CD4-positive, alpha-beta T cell treated with Interleukin-17A for 4 hours (primary cell): ENCODE measurements around the gene SLC28A2.
"Not testable (repeated sequence)": the region's sequence is repeated elsewhere in the genome, so short reads cannot be mapped to it uniquely, and the experiment has no call there.

ENCODE experiments used
- DNase-seq: peaks from one replicate; pipeline ENCODE4 v3.0.0-alpha.2; 2020; ENCODE audit warnings: mixed read lengths

The SLC28A2 gene

GRCh38 chr15:45251888-45252287 is at the start of gene SLC28A2:
Gene SLC28A2, plus strand, starts transcription at chr15:45252234. Its CDS starts 982 bp downstream, at chr15:45253216.
- DNase-seq = no peak

GRCh38 chr15:45203182-45203581 is 48.9 kb upstream of the SLC28A2 start:
- no peak for DNase-seq

- peak; percentile 69 for DNase-seq
These were observed 46.8 kb upstream of the SLC28A2 start for GRCh38 chr15:45205192-45205591.

DNA sequence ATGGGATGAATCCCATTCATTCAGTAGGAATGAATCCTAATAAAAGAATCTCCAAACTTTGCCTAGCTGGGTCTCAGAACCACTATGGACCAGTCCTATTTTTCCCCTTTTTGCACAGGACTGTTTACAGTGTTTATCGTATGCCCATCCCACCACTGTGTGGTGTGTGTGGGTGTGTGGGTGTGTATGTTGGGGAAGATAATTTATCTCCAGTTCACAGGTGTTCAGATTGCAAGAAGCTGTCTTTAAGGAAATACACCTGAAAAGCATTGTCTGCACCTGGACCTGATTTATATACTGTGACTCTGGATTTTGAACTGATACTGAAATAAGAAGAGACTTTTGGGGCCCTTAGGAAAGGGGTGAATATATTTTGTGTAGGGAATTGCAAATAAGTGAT is 39.5 kb upstream of the SLC28A2 start:
- DNase-seq = no peak

DNA sequence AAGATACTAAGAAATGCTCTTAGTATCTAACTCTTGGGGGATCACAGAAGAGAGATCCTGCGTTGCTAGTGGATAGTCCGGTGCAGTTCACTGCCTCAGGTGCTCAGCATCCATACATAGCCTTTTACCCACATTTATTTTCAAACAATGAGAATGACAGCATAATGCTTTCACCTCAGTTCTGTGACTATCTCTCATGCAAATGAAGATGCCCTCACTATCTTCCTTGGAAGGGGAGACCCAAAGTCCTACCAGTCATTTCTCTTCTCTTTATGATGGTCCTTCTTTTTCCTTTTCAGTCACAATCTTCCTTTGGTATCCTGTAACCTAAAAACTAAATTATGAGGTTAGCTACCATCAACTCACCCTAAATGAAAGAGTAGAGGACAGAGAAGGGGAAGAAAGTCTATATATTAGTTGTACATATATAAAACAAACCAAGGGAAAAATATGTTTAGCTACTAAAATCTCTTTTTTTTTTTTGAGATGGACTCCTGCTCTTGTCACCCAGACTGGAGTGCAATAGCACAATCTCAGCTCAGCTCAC is 30.9 kb upstream of the SLC28A2 start:
- DNase-seq = no peak

DNA sequence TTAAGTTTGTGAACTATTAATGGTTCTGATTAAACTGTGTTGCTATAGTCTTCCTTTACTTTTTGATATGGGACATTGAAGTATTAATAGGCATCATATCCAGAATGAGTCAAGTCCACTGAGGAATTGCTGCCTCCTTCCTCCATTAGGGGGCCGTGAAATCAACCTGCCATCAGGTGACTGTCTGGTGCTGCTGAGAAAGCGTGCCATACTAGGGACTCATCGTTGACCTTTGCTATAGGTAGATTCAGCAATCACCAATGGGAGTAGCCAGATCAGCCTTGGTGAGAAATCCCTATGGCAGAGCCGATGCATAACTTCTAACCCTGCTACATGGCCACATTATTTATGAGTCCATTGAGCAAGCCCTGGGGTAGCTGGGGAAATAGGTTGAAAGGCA is 30.1 kb upstream of the SLC28A2 start:
- no peak for DNase-seq

- DNase-seq = no peak
These were observed 27.3 kb upstream of the SLC28A2 start for GRCh38 chr15:45224621-45225217.

DNA sequence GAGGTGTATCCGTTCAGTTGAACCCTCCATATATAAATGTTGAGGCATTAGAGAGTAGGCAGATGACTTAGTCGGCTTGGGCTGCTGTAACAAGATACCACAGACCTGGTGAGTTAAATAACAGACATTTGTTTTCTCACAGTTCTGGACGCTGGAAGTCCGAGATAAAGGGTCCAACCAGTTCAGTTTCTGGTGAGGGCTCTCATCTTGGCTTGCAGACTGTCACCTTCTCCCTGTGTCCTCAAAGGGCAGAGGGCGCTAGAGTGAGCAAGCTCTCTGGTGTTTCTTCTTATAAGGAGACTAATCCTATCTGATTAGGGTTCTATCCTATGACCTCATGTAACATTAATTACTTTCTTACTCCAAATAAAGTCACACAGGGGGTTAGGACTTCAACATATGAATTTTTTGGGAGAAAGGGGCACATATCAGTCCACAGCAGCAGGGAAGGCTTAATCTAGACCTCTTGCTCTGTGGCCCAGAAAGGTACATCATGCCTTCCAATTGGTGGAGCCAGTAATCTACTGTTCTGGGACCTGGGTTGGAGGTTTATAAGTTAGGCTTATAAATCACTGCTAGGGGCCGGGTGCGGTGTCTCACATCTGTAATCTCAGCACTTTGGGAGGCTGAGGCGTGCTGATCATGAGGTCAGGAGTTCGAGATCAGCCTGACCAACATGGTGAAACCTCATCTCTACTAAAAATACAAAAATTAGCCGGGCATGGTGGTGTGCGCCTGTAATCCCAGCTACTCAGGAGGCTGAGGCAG is 26.3 kb upstream of the SLC28A2 start:
- DNase-seq = peak; percentile 3

GRCh38 chr15:45228931-45229330 is 23.1 kb upstream of the SLC28A2 start:
- DNase-seq = no peak

DNA sequence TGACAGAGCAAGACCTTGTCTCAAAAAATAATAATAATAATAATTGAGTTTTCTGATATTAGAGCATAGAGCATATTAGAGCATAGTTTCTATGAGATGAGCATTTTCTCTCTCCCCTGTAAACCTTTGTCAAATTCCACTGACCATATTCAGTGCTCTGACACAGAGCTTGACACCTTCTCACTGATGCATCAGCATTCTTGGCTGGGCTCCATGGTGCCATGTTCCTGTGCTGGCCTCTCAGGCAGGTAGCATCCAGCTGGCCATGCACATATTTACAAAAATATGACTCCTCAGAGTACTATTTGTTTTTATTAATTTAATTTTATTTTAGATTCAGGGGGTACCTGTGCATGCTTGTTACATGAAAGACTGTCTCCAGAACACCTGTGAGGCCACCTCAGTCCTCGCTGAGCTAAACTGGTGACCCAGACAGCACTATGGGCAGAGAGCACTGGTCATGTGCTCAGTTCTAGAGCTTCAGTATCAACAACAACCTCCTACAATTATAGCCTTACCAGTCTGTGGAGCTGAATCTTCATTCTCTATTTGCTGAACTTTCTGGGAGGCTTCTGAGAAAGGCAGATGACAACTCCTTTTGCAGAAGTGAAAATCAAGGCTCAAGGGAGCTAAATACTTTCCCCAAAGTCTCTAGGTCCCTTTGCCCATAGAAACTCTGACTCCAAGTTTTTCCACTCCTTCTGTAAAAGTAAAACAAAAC is 21.6 kb upstream of the SLC28A2 start:
- DNase-seq = no peak

GRCh38 chr15:45231132-45231531 is 20.9 kb upstream of the SLC28A2 start:
- no peak for DNase-seq

DNA sequence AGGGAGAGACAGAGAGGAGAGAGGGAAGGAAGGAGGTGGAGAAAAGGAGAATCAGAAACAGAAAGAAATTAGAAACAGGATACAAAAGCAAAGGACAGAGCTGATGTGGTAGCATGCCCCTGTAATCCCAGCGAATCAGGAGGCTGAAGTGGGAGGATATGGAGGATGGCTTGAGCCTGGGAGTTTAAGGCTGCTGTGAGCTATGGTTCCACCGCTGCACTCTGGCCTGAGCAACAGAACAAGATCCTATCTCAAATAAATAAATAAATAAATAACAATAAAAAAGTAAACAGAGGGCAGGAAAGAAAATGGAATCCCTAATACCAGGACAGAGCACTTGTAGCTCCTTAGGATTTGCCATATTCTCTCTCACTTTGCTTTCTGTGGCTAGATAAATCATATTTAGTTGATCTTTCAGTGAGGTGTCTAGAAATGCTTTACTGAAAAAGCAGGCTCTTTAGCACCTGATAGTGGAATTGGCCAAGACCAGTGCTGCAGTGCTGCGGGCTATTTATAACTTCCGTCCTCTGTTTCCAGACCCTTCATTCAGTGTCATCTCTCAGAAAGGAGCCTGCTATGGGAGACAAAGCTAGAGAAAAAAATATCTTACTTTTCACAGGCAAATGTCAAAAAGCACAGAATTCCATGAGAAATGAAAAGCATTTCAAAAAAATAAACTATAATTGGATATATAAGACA is 20.0 kb upstream of the SLC28A2 start:
- no peak for DNase-seq

GRCh38 chr15:45234562-45235235 is 17.3 kb upstream of the SLC28A2 start:
- DNase-seq = no peak

DNA sequence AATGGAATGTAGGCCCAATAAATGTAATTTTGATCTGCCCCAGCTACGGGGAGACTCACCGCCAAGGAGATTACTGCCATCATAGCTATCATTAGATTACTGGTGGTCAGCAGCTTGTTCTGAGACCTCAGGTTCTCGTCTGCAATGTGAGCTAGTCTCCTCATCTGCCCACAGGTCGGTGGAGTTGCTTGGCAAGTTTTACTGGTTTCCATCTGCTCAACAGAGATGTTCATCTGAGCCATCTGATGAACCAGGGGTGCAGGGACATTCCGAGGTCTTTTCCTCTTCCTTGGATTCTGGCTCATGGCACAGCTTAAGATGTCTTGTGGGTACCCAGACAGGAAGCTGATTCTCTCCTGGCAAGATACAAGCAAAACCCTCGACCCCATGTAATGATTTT is 15.2 kb upstream of the SLC28A2 start:
- DNase-seq = not testable (repeated sequence)

GRCh38 chr15:45242289-45242688 is 9.7 kb upstream of the SLC28A2 start:
- no peak for DNase-seq

GRCh38 chr15:45249125-45249780 is 2.8 kb upstream of the SLC28A2 start:
- DNase-seq = no peak

DNA sequence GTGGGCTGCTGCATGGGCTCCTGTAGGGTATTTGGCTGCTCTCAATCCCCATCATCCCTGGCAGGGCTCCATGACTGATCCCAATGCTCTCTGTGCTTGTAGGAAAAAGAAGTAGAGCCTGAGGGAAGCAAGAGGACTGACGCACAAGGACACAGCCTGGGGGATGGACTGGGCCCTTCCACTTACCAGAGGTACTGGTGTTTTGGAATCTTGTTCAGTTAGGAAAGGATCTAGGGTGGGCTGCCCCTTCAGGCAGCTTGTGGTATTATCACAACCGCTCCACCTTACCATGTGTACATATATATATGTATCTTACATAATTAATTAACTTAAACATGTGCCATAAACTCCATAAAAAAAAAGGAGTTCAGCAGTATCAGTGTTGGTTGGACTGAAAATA is 1.3 kb downstream of the SLC28A2 start:
- no peak for DNase-seq

- no peak for DNase-seq
These were observed 2.4 kb downstream of the SLC28A2 start for GRCh38 chr15:45254405-45254804.

DNA sequence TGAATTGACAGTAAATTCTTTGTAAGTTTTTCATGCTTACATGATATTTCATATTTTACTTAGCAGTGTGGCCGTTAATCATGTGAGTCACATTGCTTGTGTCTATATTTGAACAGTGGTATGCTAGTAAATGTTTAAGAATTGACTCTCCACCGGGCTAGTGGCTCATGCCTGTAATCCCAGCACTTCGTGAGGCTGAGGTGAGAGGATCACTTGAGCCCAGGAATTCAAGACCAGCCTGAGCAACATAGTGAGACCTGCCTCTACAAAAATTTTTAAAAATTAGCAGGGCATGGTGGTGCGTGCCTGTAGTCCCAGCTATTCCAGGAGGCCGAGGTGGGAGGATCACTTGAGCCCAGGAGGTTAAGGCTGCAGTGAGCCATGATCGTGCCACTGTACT is 2.8 kb downstream of the SLC28A2 start:
- not testable (repeated sequence) for DNase-seq

DNA sequence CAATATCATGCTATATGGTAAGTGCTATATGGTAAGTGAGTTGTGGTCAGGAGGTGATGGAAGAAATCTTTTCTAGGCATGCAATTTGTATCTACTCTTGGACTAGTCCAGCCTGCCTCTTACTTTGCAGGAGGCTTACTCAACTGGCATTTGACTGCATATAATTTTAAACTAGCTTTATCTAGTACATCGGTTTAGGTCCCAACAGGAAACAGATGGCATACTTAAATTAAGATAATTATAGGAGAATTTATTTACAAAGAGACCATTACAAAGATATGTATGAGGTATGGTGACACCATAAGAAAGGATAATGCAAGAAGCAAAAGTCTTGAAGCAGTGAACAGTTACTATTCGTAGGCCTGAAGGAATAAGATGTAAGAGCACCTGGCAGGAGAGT is 7.8 kb downstream of the SLC28A2 start:
- DNase-seq = no peak

- no peak for DNase-seq
These were observed 10.9 kb downstream of the SLC28A2 start for GRCh38 chr15:45262906-45263461.

DNA sequence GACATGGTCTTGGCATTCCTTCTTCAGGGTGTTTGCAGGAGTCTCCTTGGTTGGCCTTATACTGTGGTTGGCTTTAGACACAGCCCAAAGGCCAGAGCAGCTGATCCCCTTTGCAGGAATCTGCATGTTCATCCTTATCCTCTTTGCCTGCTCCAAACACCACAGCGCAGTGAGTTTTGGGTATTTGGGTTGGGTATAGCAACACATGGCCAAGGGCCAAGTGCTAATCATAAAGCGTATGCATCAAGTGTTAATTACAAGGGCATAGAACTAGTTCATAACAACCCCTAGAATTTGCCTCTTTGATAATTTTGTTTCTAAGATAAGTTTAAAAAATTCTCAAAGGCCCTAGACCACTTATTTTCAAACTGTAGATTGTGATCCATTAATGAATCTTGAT is 11.8 kb downstream of the SLC28A2 start:
- no peak for DNase-seq
